Spleen (tissue), 11 donors: ENCODE results near the gene SMAP2. TPM values are rescaled to one million over a fixed set of nuclear protein-coding genes. Genes with fewer than 3 reads are reported as not detected.
"Not testable (repeated sequence)": the region's sequence is repeated elsewhere in the genome, so short reads cannot be mapped to it uniquely, and the experiment has no call there.

Experiments
- DNase-seq: peaks from one replicate; pipeline ENCODE4 v3.0.0-alpha.2; 2020
- H3K27ac ChIP-seq, 8 donors: fragments of 200-600 bp; sonication (generic) in 7 of 8; 1 replicate in 4 of 8; 2 replicates in 4 of 8; pipeline versions ENCODE4 v1.5.0 to v1.8.0; 2016 to 2021; ENCODE audit warnings: inconsistent platforms in 4 of 8, mild to moderate bottlenecking in 4 of 8, moderate library complexity in 1 of 8
- H3K27me3 ChIP-seq, 7 donors: fragments of 200-600 bp; sonication (generic) in 6 of 7; replicated peaks in 1 of 7; 1 replicate in 4 of 7; 2 replicates in 3 of 7; pipeline versions ENCODE4 v1.5.0 to v1.8.0; 2016 to 2021; ENCODE audit warnings: inconsistent platforms in 3 of 7, mild to moderate bottlenecking in 1 of 7
- H3K36me3 ChIP-seq, 6 donors: fragments of 200-600 bp; sonication (generic) in 5 of 6; 1 replicate in 4 of 6; 2 replicates in 2 of 6; pipeline versions ENCODE4 v1.5.0 to v1.8.0; 2016 to 2021; ENCODE audit warnings: inconsistent platforms in 2 of 6
- H3K4me1 ChIP-seq, 6 donors: fragments of 200-600 bp; sonication (generic) in 5 of 6; 1 replicate in 3 of 6; 2 replicates in 3 of 6; pipeline versions ENCODE4 v1.5.0 to v1.8.0; 2016 to 2021; ENCODE audit warnings: inconsistent platforms in 3 of 6
- H3K4me3 ChIP-seq, 8 donors: fragments of 200-600 bp; sonication (generic) in 7 of 8; 1 replicate in 4 of 8; 2 replicates in 4 of 8; pipeline versions ENCODE4 v1.5.0 to v1.8.0; 2016 to 2021; ENCODE audit warnings: inconsistent platforms in 4 of 8, mild to moderate bottlenecking in 4 of 8, moderate library complexity in 2 of 8
- H3K9me3 ChIP-seq, 8 donors: fragments of 200-600 bp; sonication (generic) in 7 of 8; 1 replicate in 4 of 8; 2 replicates in 4 of 8; pipeline versions ENCODE4 v1.5.0 to v1.8.0; 2016 to 2021; ENCODE audit warnings: inconsistent platforms in 4 of 8
- CTCF ChIP-seq, 11 experiments: fragments of 200-600 bp in 7 of 11; fragments of 450-650 bp in 4 of 11; sonication (generic) in 4 of 11; IDR thresholded peaks in 8 of 11; conservative IDR thresholded peaks in 3 of 11; 1 replicate in 7 of 11; 2 replicates in 4 of 11; pipeline versions ENCODE4 v1.4.0 to v1.8.0; 2016 to 2021; ENCODE audit warnings: antibody characterized with exemption in 11 of 11, inconsistent platforms in 4 of 11, mild to moderate bottlenecking in 1 of 11
- POLR2A ChIP-seq, 3 donors: fragments of 450-650 bp; IDR thresholded peaks; one replicate each; pipeline ENCODE4 v1.5.1; 2017; ENCODE audit warnings: antibody characterized with exemption in 3 of 3, mild to moderate bottlenecking in 1 of 3
- POLR2AphosphoS5 ChIP-seq, 3 donors: sonication (generic); formaldehyde crosslinking; IDR thresholded peaks; one replicate each; pipeline ENCODE4 v1.5.1; 2017; ENCODE audit warnings: antibody characterized with exemption in 3 of 3
- WGBS, 5 donors: extraction: QIAGEN DNeasy Blood & Tissue Kit in 3 of 5; methylation state at CpG; one replicate each; pipeline versions ENCODE4 v1.1.5 to v1.1.7; 2013 to 2018; 5-methylcytosine and 5-hydroxymethylcytosine counted together
- intact Hi-C: fragments of 100-400 bp; cut with DNase I; formaldehyde crosslinking; loops from one replicate; pipeline ENCODE4 v1.15.0; 2023; ENCODE audit warnings: low total_unique reads
- polyA plus RNA-seq, 3 donors: library from polyadenylated mRNA; stranded (reverse); fragments of 200-250 nt; gene quantifications; one replicate each; pipeline ENCODE4 v1.2.1, GENCODE V29; 2013
- total RNA-seq, 7 donors: library from RNA; depleted of rRNA in 3 of 7; stranded (reverse); fragments of >200 nt in 3 of 7; fragmentation: NEBNext Ultra II Directional in 4 of 7; extraction: Animal tissue kit (Norgen Biotek cat#: 25700) in 4 of 7; gene quantifications; one replicate each; pipeline versions ENCODE4 v1.1.0 to v1.2.1, GENCODE V29; 2016 to 2021
- donor health status: healthy with polysubstance abuse.
- donor health status: DM: no; HTN: no; CAD: no; lungs with moderate emphysema.
- donor health status: DM: no; HTN: no; CAD: no.
- donor health status: Bipolar disorder and iron deficiency.
- donor health status: healthy.
- donor health status: DM: no; HTN: no; CAD: no.
- donor health status: DM: yes; HTN: yes; CAD: no.

SMAP2 gene
- total and polyA plus RNA-seq, 10 donors: 120 to 435 (median 221) TPM

DNA sequence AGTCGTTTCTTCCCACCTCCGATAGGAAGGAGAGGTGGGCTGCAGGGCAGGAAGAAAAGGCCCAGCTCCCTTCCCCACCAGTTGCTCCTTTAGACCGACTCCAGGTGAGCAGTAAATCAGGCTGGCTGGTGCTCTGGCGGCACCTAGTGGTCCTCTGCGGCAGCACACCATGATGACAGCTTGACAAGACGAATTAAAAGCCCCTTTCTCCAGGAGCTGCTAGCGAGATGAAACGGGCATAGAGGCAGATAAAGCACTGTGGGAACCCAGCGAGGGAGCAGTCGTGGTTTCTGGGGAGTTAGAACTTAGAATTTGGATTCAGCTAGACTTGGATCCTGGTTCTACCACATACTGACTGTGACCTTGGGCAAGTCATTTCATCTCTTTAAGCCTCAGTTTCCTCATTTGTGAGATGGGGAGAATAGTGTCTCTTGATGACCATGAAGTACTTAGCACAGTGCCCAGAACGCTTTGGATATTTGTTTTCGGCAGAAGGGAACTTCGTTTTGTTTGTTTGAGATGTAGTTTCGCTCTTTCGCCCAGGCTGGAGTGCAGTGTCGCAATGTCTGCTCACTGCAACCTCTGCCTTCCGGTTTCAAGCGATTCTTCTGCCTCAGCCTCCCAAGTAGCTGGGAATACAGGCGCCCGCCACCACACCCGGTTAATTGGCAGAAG is 34.6 kb upstream of the SMAP2 start:
- Histone ChIP-seq H3K9me3 (no peaks in the 10 kb centered on the region), H3K27ac (peak overlapping the region in 7 of 8 donors; percentile 37 to 92 (median 77)), H3K36me3 (no peaks in the 10 kb centered on the region), H3K27me3 (no peaks in the 10 kb centered on the region), H3K4me3 (peak overlapping the region in 1 of 8 donors; percentile 25), H3K4me1 (peaks cover 7 to 56% (median 41%) of the 10 kb centered on the region in 6 donors)
- WGBS, 5 donors: 23 to 38% (median 29%) methylated on average over 18 to 21 of the region's 21 CpGs
- DNase-seq: peak; percentile 95
- intact Hi-C loops: loop anchor here (5.0 kb wide), 1 partner anchor 187 kb away; no protein-coding TSS in a partner anchor
- TF ChIP-seq CTCF (IDR thresholded peaks at IDR 0.05 in 8 of 11, conservative IDR thresholded peaks at IDR 0.05 in 3 of 11) (peak; percentile 88 to 99 (median 97)), POLR2A (IDR thresholded peaks at IDR 0.05) (no peak), POLR2AphosphoS5 (IDR thresholded peaks at IDR 0.05) (peak in 2 of 3 donors; percentile 45 to 52)

GRCh38 chr1:40339420-40340323 is 33.9 kb upstream of the SMAP2 start:
- WGBS, 5 donors: 50 to 65% (median 60%) methylated on average over 5 to 6 of the region's 6 CpGs
- Histone ChIP-seq H3K27me3 (no peaks in the 10 kb centered on the region), H3K4me3 (peak overlapping the region in 1 of 8 donors; percentile 25), H3K9me3 (no peaks in the 10 kb centered on the region), H3K27ac (peak overlapping the region in 6 of 8 donors; percentile 69 to 92 (median 78)), H3K4me1 (peaks cover 7 to 64% (median 45%) of the 10 kb centered on the region in 6 donors), H3K36me3 (no peaks in the 10 kb centered on the region)
- intact Hi-C loops: loop anchor here (5.0 kb wide), 1 partner anchor 187 kb away; no protein-coding TSS in a partner anchor
- DNase-seq: no peak
- TF ChIP-seq POLR2AphosphoS5 (IDR thresholded peaks at IDR 0.05): peak in 1 of 3 donors; percentile 40
- TF ChIP-seq CTCF (IDR thresholded peaks at IDR 0.05 in 8 of 11, conservative IDR thresholded peaks at IDR 0.05 in 3 of 11): no peak
- TF ChIP-seq POLR2A (IDR thresholded peaks at IDR 0.05): no peak

- Histone ChIP-seq H3K27me3 (no peaks in the 10 kb centered on the region), H3K4me3 (no peak overlapping the region), H3K9me3 (no peaks in the 10 kb centered on the region), H3K4me1 (peaks cover 7 to 74% (median 49%) of the 10 kb centered on the region in 6 donors), H3K27ac (peak overlapping the region; percentile 37 to 92 (median 64)), H3K36me3 (no peaks in the 10 kb centered on the region)
- WGBS, 5 donors: 53 to 69% (median 59%) methylated on average over 6 of the region's 6 CpGs
- TF ChIP-seq POLR2A (IDR thresholded peaks at IDR 0.05) (no peak), CTCF (IDR thresholded peaks at IDR 0.05 in 8 of 11, conservative IDR thresholded peaks at IDR 0.05 in 3 of 11) (no peak), POLR2AphosphoS5 (IDR thresholded peaks at IDR 0.05) (no peak)
- DNase-seq: no peak
- intact Hi-C loops: no loop called here
These were observed 31.8 kb upstream of the SMAP2 start for GRCh38 chr1:40341491-40342380.

- WGBS, 5 donors: 66 to 81% (median 74%) methylated on average over 3 of the region's 3 CpGs
- H3K4me3 ChIP-seq, H3K36me3 ChIP-seq, intact Hi-C loops, H3K27me3 ChIP-seq, DNase-seq, H3K9me3 ChIP-seq: not testable (repeated sequence)
- H3K4me1 ChIP-seq: peaks cover 7 to 74% (median 49%) of the 10 kb centered on the region in 6 donors
- peak overlapping the region; percentile 37 to 92 (median 64) for H3K27ac ChIP-seq
These were observed 31.2 kb upstream of the SMAP2 start for GRCh38 chr1:40342381-40342717.
